Right atrium auricular region (tissue), 2 donors: Measurements from ENCODE around the gene APOLD1. TPM values are rescaled to one million over a fixed set of nuclear protein-coding genes. Genes with fewer than 3 reads are reported as not detected.
"Not testable (repeated sequence)": the region's sequence is repeated elsewhere in the genome, so short reads cannot be mapped to it uniquely, and the experiment has no call there.

Experiments used
- DNase-seq: peaks from one replicate; pipeline ENCODE4 v3.0.0-alpha.2; 2019; ENCODE audit warnings: low spot score
- H3K27ac ChIP-seq, 2 donors: fragments of 200-600 bp; sonication (generic); 1 replicate in 1 of 2; 2 replicates in 1 of 2; pipeline ENCODE4 v1.5.1; 2016 to 2019
- H3K27me3 ChIP-seq, 2 donors: fragments of 200-600 bp; sonication (generic); one replicate each; pipeline versions ENCODE4 v1.5.1 to v1.6.0; 2017 to 2019
- H3K36me3 ChIP-seq: fragments of 200-600 bp; sonication (generic); one replicate; pipeline ENCODE4 v1.5.1; 2016
- H3K4me1 ChIP-seq, 2 donors: fragments of 200-600 bp; sonication (generic); one replicate each; pipeline versions ENCODE4 v1.5.1 to v1.6.0; 2017 to 2019
- H3K4me3 ChIP-seq, 2 donors: fragments of 200-600 bp; sonication (generic); 1 replicate in 1 of 2; 2 replicates in 1 of 2; pipeline ENCODE4 v1.5.1; 2017 to 2019; ENCODE audit warnings: mild to moderate bottlenecking in 1 of 2, moderate library complexity in 1 of 2
- H3K9me3 ChIP-seq, 2 donors: fragments of 200-600 bp; sonication (generic); one replicate each; pipeline ENCODE4 v1.5.1; 2019
- total RNA-seq, 2 donors: library from RNA; depleted of rRNA; stranded (reverse); fragments of >200 nt; gene quantifications; one replicate each; pipeline ENCODE4 v1.1.0, GENCODE V29; 2016
- TF ChIP-seq, protein P1 (sequence below), 2 donors: fragments of 200-600 bp; sonication (generic); IDR thresholded peaks; one replicate each; pipeline ENCODE4 v1.5.1; 2019; ENCODE audit warnings: antibody characterized with exemption in 2 of 2

The APOLD1 gene
- total RNA-seq, 2 donors from 2014 or later, result 49.9 to 70.2 TPM

DNA sequence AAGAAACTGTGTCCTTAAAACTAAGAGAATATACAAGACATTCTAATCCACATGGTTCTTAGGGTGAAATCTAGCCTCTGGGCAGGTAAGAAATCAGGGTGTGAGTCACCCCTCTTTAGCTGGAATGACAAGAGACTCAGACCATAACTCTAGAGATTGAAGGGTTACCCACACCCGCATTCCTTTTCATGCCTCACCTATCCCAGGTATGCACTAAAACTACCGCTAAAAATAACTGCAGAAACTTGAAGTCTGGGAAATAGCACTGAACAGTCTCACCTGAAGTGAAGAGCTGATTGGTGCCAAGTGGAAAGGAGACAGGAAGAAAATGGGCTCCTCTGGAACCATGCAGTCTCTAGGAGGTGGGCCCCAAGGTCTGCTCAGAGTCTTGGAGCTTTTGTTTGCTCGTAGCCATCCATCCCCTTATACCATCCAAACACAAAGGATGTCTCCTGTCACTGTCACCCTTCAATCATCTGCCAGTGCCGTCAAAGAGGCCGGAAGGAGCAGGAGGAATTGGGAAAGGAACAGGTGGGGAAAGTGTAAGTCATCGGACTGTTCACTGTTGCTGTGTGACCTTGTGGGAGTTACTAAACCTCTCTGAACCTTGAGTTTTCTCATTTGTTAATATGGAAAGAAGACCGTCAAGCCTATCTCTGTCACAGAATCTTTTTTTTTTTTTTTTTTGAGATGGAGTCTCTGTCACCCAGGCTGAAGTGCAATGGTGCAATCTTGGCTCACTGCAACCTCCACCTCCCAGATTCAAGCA lies 50.1 kb downstream of the APOLD1 start:
- Histone ChIP-seq H3K36me3 (peaks cover 23% of the 10 kb centered on the region), H3K4me3 (no peak overlapping the region), H3K27ac (no peak overlapping the region), H3K9me3 (no peaks in the 10 kb centered on the region), H3K27me3 (no peaks in the 10 kb centered on the region), H3K4me1 (no peaks in the 10 kb centered on the region)
- TF ChIP-seq, protein P1, sequence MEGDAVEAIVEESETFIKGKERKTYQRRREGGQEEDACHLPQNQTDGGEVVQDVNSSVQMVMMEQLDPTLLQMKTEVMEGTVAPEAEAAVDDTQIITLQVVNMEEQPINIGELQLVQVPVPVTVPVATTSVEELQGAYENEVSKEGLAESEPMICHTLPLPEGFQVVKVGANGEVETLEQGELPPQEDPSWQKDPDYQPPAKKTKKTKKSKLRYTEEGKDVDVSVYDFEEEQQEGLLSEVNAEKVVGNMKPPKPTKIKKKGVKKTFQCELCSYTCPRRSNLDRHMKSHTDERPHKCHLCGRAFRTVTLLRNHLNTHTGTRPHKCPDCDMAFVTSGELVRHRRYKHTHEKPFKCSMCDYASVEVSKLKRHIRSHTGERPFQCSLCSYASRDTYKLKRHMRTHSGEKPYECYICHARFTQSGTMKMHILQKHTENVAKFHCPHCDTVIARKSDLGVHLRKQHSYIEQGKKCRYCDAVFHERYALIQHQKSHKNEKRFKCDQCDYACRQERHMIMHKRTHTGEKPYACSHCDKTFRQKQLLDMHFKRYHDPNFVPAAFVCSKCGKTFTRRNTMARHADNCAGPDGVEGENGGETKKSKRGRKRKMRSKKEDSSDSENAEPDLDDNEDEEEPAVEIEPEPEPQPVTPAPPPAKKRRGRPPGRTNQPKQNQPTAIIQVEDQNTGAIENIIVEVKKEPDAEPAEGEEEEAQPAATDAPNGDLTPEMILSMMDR (IDR thresholded peaks at IDR 0.05), result no peak
- no peak for DNase-seq

DNA sequence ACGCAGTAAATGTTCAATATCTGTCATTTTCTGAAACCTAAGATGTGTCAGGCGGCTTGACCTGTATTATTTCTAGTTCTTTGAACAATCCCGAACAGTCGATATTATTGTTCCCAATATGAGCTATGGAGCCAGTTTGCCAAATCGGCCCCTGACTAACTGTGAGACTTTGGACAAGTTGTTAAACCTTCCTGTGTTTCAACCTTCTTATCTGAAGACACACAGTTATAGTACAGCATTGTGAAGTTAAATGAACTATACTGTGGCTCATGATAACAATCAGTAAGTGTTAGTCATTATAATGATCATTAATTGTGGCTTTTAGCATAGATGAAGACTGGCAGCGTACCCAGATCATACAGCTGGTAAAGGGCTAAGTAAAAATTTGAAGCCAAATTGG lies 51.1 kb downstream of the APOLD1 start:
- Histone ChIP-seq H3K4me1 (no peaks in the 10 kb centered on the region), H3K36me3 (peaks cover 17% of the 10 kb centered on the region), H3K27ac (no peak overlapping the region), H3K4me3 (no peak overlapping the region), H3K27me3 (no peaks in the 10 kb centered on the region), H3K9me3 (no peaks in the 10 kb centered on the region)
- TF ChIP-seq, protein P1 (IDR thresholded peaks at IDR 0.05), result no peak
- DNase-seq, result no peak

DNA sequence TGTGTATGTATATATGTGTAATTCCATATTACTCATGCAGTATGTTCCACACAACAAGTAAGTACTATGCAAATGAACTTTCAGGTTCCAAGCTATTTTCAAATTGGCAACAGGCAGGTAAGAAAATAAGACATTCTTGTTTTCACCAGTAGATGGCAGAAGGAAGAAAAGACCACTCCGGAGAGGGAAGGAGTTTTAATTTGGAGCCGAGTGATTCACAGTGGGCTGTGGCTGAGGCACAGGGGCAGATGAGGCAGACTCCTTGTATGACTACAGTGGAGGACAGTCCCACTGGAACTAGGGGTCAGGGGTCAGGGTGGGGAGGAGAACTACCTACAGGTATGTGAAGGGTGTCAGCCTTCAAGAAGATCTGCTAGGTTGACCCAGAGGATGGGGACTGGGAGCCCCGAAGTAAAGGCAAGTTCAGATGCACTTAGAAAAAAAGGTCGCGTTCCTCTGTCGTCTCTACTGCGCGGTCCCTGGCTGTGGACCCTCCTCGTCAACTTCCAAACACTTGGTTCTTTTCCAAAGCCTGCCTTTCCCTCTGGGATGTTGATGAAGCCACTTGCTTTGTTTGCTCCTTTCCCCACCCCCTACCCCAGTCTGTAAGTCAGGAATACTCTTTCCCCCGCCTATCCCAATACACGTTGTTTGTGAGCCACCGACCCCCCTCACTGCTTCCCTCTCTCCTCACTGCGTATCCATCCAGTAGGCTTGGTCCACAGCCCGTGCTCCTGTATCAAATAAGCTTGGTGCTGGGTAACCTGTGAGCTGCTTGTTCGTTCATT lies 51.8 kb downstream of the APOLD1 start:
- TF ChIP-seq, protein P1 (IDR thresholded peaks at IDR 0.05), result peak in 1 of 2 donors; percentile 63
- DNase-seq, result peak; percentile 72

DNA sequence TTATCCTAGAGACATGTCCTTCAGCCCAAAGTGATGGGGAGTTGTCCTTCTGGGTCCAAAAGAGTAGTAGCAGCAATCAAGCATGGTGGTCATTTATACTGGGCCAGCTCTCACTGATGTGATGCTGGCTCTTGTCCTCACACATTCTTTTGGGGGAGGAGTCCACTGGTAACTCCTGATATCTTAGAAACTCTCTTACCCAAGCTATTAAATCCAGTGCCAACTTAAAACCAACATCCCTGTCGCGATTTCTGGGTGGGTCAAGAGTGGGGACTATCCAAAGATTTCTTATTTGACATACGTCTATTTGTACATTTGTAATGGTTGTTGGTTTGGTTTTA lies 52.3 kb downstream of the APOLD1 start:
- no peak for DNase-seq
- no peak overlapping the region for H3K27ac ChIP-seq
- no peaks in the 10 kb centered on the region for H3K4me1 ChIP-seq
- H3K36me3 ChIP-seq, result peaks cover 7% of the 10 kb centered on the region
- H3K4me3 ChIP-seq, result no peak overlapping the region
- H3K27me3 ChIP-seq, result no peaks in the 10 kb centered on the region
- H3K9me3 ChIP-seq, result no peaks in the 10 kb centered on the region
- TF ChIP-seq, protein P1 (IDR thresholded peaks at IDR 0.05), result no peak

More for the DNA sequence above, 51.8 kb downstream of the APOLD1 start:
- no peaks in the 10 kb centered on the region for H3K4me1 ChIP-seq
- peaks cover 13% of the 10 kb centered on the region for H3K36me3 ChIP-seq
- H3K4me3 ChIP-seq, result no peak overlapping the region
- H3K27ac ChIP-seq, result no peak overlapping the region
- no peaks in the 10 kb centered on the region for H3K9me3 ChIP-seq
- no peaks in the 10 kb centered on the region for H3K27me3 ChIP-seq

DNA sequence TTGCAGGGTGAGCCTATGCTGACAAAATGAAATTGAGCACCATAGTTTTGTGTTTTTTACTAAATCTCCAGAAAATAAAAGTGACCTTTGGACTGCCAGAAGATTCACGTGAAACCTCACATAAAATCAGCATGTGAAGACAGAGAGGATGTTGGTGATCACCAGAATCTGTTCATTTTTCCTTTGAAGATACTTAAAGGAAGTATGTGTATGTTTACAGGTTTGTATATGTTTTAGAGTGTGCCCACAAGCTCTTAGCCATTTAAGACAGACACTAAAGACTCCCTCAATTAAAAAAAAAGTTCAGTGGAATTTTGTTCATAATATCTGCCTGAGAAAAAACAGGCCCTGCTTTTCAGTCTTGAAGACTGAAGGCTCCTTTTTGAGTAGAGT lies 53.5 kb downstream of the APOLD1 start:
- Histone ChIP-seq H3K9me3 (no peaks in the 10 kb centered on the region), H3K4me3 (no peak overlapping the region), H3K4me1 (no peaks in the 10 kb centered on the region), H3K36me3 (no peaks in the 10 kb centered on the region), H3K27me3 (no peaks in the 10 kb centered on the region), H3K27ac (no peak overlapping the region)
- TF ChIP-seq, protein P1 (IDR thresholded peaks at IDR 0.05), result no peak
- no peak for DNase-seq

DNA sequence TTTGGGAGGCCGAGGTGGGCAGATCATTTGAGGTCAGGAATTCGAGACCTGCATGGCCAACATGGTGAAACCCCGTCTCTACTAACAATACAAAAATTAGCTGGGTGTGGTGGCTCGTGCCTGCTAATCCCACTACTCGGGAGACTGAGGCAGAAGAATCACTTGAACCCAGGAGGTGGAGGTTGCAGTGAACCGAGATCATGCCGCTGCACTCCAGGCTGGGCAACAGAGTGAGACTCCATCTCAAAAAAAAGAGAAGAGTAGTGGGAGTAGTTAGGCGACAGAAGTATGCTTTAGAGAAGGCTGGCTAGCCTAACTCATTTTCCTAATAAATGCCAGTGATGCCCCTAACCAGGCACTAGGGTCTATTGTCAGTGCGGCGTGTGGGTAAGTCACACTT lies 54.0 kb downstream of the APOLD1 start:
- H3K36me3 ChIP-seq, H3K4me1 ChIP-seq, H3K9me3 ChIP-seq, H3K27me3 ChIP-seq, H3K27ac ChIP-seq, DNase-seq, H3K4me3 ChIP-seq: not testable (repeated sequence)
